Keratinocyte (primary cell): ENCODE measurements around the gene SIDT1. TPM values are rescaled to one million over a fixed set of nuclear protein-coding genes. Genes with fewer than 3 reads are reported as not detected.

Experiments used
- DNase-seq: peaks from one replicate; pipeline ENCODE4 v3.0.0-alpha.2; 2011; ENCODE audit warnings: low read depth, missing footprints, low spot score
- FAIRE-seq: peaks from 2 replicates; lab custom pipeline; 2011; peaks lifted over from hg19 to GRCh38; lab: Jason Lieb, UNC
- H2AFZ ChIP-seq: 2 replicates; pipeline ENCODE4 v1.6.0; 2012; ENCODE audit warnings: low read length, control low read depth, inconsistent platforms; ENCODE audit not compliant: control insufficient read depth
- H3K27ac ChIP-seq: 2 replicates; pipeline ENCODE4 v1.5.1; 2011; ENCODE audit warnings: low read length; ENCODE audit not compliant: control insufficient read depth, insufficient read depth
- H3K27me3 ChIP-seq: 3 replicates; pipeline ENCODE4 v1.6.0; 2011; ENCODE audit warnings: low read length; ENCODE audit not compliant: control insufficient read depth, insufficient read depth; ENCODE audit errors: extremely low read depth
- H3K36me3 ChIP-seq, 2 experiments: 2 replicates in 1 of 2; 3 replicates in 1 of 2; pipeline ENCODE4 v1.5.1; 2011; ENCODE audit warnings: low read length in 2 of 2, mild to moderate bottlenecking in 1 of 2; ENCODE audit not compliant: control insufficient read depth in 2 of 2, insufficient read depth in 2 of 2; ENCODE audit errors: extremely low read depth in 1 of 2
- H3K4me1 ChIP-seq: 3 replicates; pipeline ENCODE4 v1.5.1; 2011; ENCODE audit warnings: low read length; ENCODE audit not compliant: control insufficient read depth, insufficient read depth; ENCODE audit errors: extremely low read depth
- H3K4me2 ChIP-seq: 3 replicates; pipeline ENCODE4 v1.6.0; 2011; ENCODE audit warnings: low read depth, low read length; ENCODE audit not compliant: control insufficient read depth, insufficient read depth; ENCODE audit errors: extremely low read depth
- H3K4me3 ChIP-seq, 3 experiments: fragments of 200-600 bp in 1 of 3; sonication (generic) in 1 of 3; 2 replicates in 2 of 3; 3 replicates in 1 of 3; pipeline ENCODE4 v1.5.1; 2011 to 2016; ENCODE audit warnings: low read length in 3 of 3, mild to moderate bottlenecking in 3 of 3, control low read depth in 2 of 3, inconsistent platforms in 1 of 3, low read depth in 1 of 3, mixed read lengths in 1 of 3, mixed run types in 1 of 3, moderate library complexity in 1 of 3; ENCODE audit not compliant: control insufficient read depth in 2 of 3, insufficient read depth in 2 of 3; ENCODE audit errors: extremely low read depth in 1 of 3
- H3K79me2 ChIP-seq: 2 replicates; pipeline ENCODE4 v1.6.0; 2012; ENCODE audit warnings: low read length; ENCODE audit not compliant: control insufficient read depth, insufficient read depth
- H3K9ac ChIP-seq: 3 replicates; pipeline ENCODE4 v1.6.0; 2011; ENCODE audit warnings: low read length; ENCODE audit not compliant: control insufficient read depth, insufficient read depth; ENCODE audit errors: extremely low read depth
- H3K9me1 ChIP-seq: 3 replicates; pipeline ENCODE4 v1.6.0; 2011; ENCODE audit warnings: low read length; ENCODE audit not compliant: control insufficient read depth, insufficient read depth; ENCODE audit errors: extremely low read depth
- H3K9me3 ChIP-seq: 2 replicates; pipeline ENCODE4 v1.5.1; 2012; ENCODE audit warnings: low read depth, low read length; ENCODE audit not compliant: control insufficient read depth
- H4K20me1 ChIP-seq: 3 replicates; pipeline ENCODE4 v1.6.0; 2011; ENCODE audit warnings: low read length; ENCODE audit not compliant: control insufficient read depth, insufficient read depth; ENCODE audit errors: extremely low read depth
- EZH2 ChIP-seq: IDR thresholded peaks from one replicate; pipeline ENCODE4 v1.6.1; 2012; ENCODE audit warnings: inconsistent platforms, mild to moderate bottlenecking, low read length, moderate library complexity
- dilution Hi-C: fragments of 300-500 bp; cut with MboI; formaldehyde crosslinking; loops from one replicate; pipeline ENCODE4 v1.7.0; 2020; ENCODE audit warnings: low sequenced_read_pairs; ENCODE audit not compliant: extremely low pct_ligation_motif_present
- polyA plus RNA-seq, 5 experiments: library from polyadenylated mRNA; depleted of rRNA in 3 of 5; stranded (reverse) in 3 of 5; stranded (forward) in 1 of 5; unstranded in 1 of 5; fragments of >200 nt; gene quantifications; 1 replicate in 1 of 5; 2 replicates in 3 of 5; 3 replicates in 1 of 5; pipeline versions ENCODE4 v1.2.1 to v1.2.3, GENCODE V29; 2011 to 2012; ENCODE audit warnings: missing spikeins in 2 of 5, low read depth in 1 of 5, low replicate concordance in 1 of 5
- TF ChIP-seq, protein P1 (sequence below), 3 experiments: IDR thresholded peaks in 1 of 3; conservative IDR thresholded peaks in 1 of 3; optimal IDR thresholded peaks in 1 of 3; 2 replicates in 2 of 3; 3 replicates in 1 of 3; pipeline versions ENCODE3 to v1.5.1; 2011; ENCODE audit warnings: low read length in 3 of 3, mild to moderate bottlenecking in 3 of 3, moderate library complexity in 2 of 3, control low read depth in 1 of 3, inconsistent platforms in 1 of 3; ENCODE audit not compliant: insufficient read depth in 2 of 3; ENCODE audit errors: extremely low read depth in 1 of 3

Gene SIDT1
- polyA plus RNA-seq, 1 donor (not counting 4 experiments of a cell fraction or from before 2014, with no cell fraction given) = 0.12 TPM

GRCh38 chr3:113585720-113586119 is 53.4 kb downstream of the SIDT1 start:
- Histone ChIP-seq H3K9me1 (no peaks in the 10 kb centered on the region), H3K9ac (no peak overlapping the region), H3K36me3 (no peaks in the 10 kb centered on the region), H3K9me3 (no peaks in the 10 kb centered on the region), H3K27ac (no peak overlapping the region), H2AFZ (no peak overlapping the region), H3K4me1 (no peaks in the 10 kb centered on the region), H3K79me2 (no peaks in the 10 kb centered on the region), H3K27me3 (peaks cover 6% of the 10 kb centered on the region), H4K20me1 (no peaks in the 10 kb centered on the region), H3K4me2 (no peak overlapping the region), H3K4me3 (no peak overlapping the region)
- DNase-seq = no peak
- FAIRE-seq = no peak
- TF ChIP-seq, protein P1, sequence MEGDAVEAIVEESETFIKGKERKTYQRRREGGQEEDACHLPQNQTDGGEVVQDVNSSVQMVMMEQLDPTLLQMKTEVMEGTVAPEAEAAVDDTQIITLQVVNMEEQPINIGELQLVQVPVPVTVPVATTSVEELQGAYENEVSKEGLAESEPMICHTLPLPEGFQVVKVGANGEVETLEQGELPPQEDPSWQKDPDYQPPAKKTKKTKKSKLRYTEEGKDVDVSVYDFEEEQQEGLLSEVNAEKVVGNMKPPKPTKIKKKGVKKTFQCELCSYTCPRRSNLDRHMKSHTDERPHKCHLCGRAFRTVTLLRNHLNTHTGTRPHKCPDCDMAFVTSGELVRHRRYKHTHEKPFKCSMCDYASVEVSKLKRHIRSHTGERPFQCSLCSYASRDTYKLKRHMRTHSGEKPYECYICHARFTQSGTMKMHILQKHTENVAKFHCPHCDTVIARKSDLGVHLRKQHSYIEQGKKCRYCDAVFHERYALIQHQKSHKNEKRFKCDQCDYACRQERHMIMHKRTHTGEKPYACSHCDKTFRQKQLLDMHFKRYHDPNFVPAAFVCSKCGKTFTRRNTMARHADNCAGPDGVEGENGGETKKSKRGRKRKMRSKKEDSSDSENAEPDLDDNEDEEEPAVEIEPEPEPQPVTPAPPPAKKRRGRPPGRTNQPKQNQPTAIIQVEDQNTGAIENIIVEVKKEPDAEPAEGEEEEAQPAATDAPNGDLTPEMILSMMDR (optimal IDR thresholded peaks at IDR 0.05 in 1 of 3, IDR thresholded peaks at IDR 0.05 in 1 of 3, conservative IDR thresholded peaks at IDR 0.05 in 1 of 3; ENCODE audit: extremely low read depth in 1 of 3, insufficient read depth in 2 of 3, low read length in 3 of 3) = no peak
- TF ChIP-seq EZH2 = no peak
- dilution Hi-C loops = no loop called here

GRCh38 chr3:113588806-113589205 is 56.5 kb downstream of the SIDT1 start:
- Histone ChIP-seq H3K4me1 (no peaks in the 10 kb centered on the region), H3K9me3 (no peaks in the 10 kb centered on the region), H3K4me3 (no peak overlapping the region), H3K36me3 (no peaks in the 10 kb centered on the region), H3K27ac (no peak overlapping the region), H3K4me2 (no peak overlapping the region), H2AFZ (no peak overlapping the region), H3K9ac (no peak overlapping the region), H3K27me3 (peaks cover 6% of the 10 kb centered on the region), H3K79me2 (no peaks in the 10 kb centered on the region), H4K20me1 (no peaks in the 10 kb centered on the region), H3K9me1 (no peaks in the 10 kb centered on the region)
- TF ChIP-seq, protein P1 (optimal IDR thresholded peaks at IDR 0.05 in 1 of 3, IDR thresholded peaks at IDR 0.05 in 1 of 3, conservative IDR thresholded peaks at IDR 0.05 in 1 of 3; ENCODE audit: extremely low read depth in 1 of 3, insufficient read depth in 2 of 3, low read length in 3 of 3) = no peak
- TF ChIP-seq EZH2 = no peak
- FAIRE-seq = no peak
- no peak for DNase-seq
- dilution Hi-C loops = no loop called here
